GM19467 (cell line): ENCODE results near the gene RNF7.
"Not testable (repeated sequence)": the region's sequence is repeated elsewhere in the genome, so short reads cannot be mapped to it uniquely, and the experiment has no call there.

Experiments used
- ATAC-seq: cut with Tn5 transposase; IDR thresholded peaks from one replicate; pipeline ENCODE4 v1.9.1; 2021; ENCODE audit warnings: mild to moderate bottlenecking, moderate library complexity; ENCODE audit not compliant: unreplicated experiment

The RNF7 gene

DNA sequence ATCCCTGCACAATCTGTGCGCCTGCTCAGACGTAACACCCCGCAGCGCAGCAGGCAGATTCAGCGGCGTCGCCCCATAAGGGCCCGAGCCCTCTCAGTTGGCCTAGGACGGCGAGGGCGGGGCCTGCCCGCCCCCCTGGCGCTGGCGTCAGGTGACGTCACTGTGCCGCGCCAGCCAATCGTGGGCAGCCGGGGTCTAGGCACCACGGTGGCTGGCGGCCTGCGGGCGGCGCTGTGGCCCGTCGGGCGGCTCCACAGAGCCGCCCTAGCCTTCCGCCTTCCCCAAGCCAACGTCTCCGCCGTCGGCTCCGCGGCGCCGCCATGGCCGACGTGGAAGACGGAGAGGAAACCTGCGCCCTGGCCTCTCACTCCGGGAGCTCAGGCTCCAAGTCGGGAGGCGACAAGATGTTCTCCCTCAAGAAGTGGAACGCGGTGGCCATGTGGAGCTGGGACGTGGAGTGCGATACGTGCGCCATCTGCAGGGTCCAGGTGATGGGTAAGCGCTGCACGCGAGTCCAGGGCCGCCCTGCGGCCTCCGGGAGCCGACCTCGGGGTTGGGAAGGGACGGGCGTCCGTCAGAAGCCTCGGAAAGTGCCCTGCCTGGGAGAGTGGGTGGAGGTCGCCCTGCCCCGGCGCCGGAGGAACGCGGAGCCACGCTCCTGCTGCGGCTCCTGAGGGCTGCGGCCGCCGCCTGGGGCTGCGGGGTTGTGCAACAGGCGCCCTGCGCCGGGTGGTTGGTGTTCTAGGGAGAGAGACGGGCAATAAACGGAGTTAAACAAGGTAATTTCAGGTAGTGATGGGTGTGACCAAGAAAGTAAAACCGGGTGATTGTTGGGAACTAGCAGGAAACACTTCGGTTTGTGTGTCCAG lies at the start of gene RNF7:
RNF7 (plus strand) TSS at position 277 of the 869 bp plus-strand sequence; CDS start at position 321, 44 bp downstream.
- peak; percentile 96 for ATAC-seq

- no peak for ATAC-seq
Measured at GRCh38 chr3:141690431-141691072, 47.5 kb upstream of the RNF7 start.

DNA sequence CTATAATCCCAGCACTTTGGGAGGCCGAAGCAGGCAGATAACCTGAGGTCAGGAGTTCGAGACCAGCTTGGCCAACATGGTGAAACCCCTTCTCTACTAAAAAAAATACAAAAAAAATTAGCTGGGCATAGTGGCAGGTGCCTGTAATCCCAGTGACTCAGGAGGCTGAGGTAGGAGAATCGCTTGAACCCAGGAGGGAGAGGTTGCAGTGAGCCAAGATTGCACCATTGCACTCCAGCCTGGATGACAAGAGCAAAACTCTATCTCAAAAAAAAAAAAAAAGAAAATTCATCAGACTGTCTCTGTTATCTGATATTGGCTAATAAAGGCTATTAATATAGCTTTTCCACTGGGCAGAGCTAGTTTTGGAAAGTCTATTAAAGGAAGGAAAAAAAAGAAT lies 46.6 kb upstream of the RNF7 start:
- ATAC-seq = not testable (repeated sequence)

GRCh38 chr3:141692973-141693372 lies 45.1 kb upstream of the RNF7 start:
- not testable (repeated sequence) for ATAC-seq

GRCh38 chr3:141699324-141699723 lies 38.8 kb upstream of the RNF7 start:
- no peak for ATAC-seq

DNA sequence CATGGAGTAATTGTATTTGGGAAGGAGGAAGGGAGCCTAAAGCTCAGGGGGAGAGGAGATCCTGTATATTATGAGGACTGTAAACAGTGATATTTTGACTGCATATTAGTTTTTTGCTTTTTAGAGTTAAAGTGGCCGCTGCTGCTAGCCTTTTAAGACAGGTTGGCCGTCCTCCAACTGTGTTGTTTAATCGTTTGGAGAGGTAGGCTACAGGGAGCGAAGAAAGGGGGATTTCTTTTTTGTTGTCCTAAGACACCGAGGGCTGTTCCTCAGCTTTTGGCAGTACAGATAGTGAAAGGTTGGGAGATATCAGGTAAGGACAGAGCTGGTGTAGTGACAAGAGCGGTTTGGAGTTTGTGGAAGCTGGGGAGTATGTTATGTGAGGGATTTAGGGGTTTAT lies 38.2 kb upstream of the RNF7 start:
- ATAC-seq = no peak

DNA sequence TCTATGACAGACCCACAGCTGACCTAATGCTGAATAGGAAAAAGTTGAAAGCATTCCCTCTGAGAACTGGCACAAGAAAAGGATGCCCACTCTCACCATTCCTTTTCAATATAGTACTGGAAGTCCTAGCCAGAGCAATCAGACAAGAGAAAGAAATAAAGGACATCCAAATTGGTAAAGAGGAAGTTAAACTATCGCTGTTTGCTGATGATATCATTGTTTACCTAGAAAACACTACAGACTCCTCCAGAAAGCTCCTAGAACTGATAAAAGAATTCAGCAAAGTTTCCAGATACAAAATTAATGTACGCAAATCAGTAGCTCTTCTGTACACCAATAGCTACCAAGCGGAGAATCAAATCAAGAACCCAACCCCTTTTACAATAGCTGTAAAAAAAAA lies 34.7 kb upstream of the RNF7 start:
- not testable (repeated sequence) for ATAC-seq

DNA sequence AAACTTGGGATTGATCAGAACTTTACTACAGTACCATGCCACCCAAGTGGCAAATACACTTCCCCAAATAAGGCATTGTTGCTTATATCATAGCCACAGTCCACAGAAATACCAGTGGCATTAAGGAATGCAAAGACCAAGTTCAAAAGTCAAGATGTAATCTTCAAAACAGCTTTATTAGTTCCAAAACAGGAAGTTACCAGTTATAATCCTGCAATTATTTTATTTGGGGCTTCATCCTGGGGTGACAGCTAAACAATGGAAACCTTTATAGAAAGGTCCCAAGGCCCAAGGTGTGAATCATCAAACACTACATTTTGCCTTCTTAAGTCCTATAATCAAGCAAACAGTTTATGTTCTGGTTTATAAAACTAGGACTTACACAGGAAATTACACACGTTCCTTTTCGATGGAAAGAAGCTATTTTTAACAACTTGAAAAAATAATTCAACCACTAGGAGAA lies 30.3 kb upstream of the RNF7 start:
- no peak for ATAC-seq

DNA sequence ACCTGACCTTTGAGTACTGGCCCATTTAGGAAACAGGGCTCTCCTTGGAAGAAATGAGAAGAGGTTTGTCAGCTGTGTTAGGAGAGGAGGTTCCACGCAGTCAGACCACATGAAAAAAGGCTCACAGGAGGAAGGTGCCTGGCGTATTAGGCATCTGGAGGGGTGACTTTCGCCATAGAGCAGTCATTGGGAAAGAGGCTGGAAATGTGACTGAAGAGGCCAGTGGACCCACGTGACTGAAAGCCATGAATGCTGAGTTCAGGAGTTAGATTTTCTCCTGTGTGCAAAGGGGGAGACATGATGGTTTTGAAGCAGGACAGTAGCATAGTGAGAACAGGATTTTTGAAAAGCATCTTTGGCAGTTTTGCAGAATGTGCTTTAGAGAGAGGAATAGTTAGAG lies 29.7 kb upstream of the RNF7 start:
- ATAC-seq = no peak

DNA sequence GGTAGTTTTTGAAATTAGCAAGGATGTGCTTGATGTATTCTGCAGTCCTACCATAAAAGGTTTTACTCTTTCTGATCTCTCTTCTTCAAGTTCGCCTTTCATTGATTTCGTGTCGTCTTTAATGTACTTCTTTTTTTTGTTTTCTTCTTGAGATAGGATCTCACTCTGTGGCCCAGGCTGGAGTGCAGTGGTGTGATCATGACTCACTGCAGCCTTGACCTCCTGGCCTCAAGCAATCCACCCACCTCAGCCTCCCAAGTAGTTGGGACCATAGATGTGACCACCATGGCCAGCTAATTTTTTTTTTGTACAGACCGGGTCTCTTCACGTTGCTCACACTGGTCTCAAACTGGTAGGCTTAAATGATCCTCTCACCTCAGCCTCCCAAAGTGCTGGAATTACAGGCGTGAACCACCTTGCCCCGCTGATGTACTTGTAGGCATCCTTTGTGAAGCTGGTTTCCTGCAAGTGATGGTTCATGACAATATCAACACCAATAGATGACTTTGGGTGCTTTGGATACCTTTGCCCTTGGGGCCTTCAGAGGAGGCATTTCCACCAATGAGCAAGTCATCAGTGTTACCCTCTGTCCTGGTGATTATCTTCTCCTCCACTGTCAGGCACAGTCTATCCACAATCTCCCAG lies 28.9 kb upstream of the RNF7 start:
- ATAC-seq = no peak

GRCh38 chr3:141710121-141710520 lies 28.0 kb upstream of the RNF7 start:
- no peak for ATAC-seq

GRCh38 chr3:141710888-141711616 lies 27.0 kb upstream of the RNF7 start:
- no peak for ATAC-seq

- no peak for ATAC-seq
Measured at GRCh38 chr3:141714671-141715070, 23.4 kb upstream of the RNF7 start.

- ATAC-seq = no peak
Measured at GRCh38 chr3:141722081-141722480, 16.0 kb upstream of the RNF7 start.

- ATAC-seq = no peak
Measured at GRCh38 chr3:141722648-141723047, 15.4 kb upstream of the RNF7 start.

- ATAC-seq = no peak
Measured at GRCh38 chr3:141723255-141723654, 14.8 kb upstream of the RNF7 start.

GRCh38 chr3:141724186-141724585 lies 13.9 kb upstream of the RNF7 start:
- no peak for ATAC-seq

DNA sequence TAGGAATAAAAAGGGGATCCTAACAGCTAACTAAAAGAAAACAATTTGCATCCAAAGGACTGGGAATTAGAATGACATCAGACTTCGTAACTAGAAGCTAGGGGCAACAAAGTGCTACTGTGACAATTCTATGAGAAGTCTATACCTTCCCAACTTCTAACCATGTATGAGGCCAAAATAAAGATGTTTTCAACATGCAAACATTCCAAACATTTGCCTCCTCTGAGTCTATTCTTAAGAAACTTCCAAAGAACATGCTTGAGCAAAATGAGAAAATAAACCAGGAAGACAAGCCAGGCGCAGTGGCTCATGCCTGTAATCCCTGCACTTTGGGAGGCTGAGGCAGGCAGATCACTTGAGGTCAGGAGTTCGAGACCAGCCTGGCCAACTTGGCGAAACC lies 13.1 kb upstream of the RNF7 start:
- ATAC-seq = no peak

GRCh38 chr3:141726483-141726882 lies 11.6 kb upstream of the RNF7 start:
- ATAC-seq = no peak

DNA sequence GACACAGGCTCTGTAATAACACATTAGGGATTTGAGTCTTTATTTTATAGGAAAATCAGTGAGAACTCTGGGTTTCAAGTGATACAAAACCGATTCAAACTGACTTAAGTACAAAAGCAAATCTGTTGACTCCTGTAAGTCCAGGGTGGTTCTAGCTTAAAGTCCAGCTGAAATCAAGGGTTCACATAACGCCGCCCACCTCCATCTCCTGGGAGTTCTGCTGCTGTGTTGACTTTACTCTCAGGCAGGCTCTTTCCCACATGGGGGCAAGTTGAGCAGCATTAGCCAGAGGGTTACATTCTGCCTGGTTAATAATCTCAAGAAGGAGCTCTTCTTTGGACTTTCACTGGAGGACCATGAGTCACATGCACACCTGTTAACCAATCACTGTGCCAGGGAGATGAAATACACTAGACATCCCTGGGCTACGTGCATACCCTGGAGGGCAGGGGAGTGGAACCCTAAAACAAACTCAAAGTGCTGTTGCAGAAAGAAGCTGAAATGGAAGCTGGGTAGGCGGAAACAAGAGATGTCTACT lies 9.7 kb upstream of the RNF7 start:
- ATAC-seq = no peak

DNA sequence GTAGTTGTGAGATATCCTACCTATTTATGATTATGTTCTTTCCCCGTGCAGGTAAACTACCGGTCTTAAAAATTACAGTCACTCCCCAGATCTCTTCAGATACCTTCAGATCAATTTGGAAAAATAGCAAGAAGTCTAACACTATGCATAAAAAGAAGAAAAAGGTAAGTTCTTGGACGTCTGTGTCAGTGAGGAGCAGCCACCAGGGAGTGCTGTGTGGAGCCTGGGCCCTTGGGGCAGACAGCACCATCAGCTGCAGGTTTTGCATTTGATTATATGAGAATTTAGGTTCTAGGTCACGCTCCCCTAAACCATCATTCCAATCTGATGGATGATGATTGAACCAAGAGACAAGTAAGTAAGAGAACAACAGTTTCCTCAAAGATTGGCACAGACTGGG lies 8.9 kb upstream of the RNF7 start:
- ATAC-seq = no peak
